GM12878 (cell line): ENCODE data around the gene GRK2. TPM values are rescaled to one million over a fixed set of nuclear protein-coding genes. Genes with fewer than 3 reads are reported as not detected.

ENCODE experiments used
- ATAC-seq: fragments of 200-7000 bp; cut with Tn5 transposase; 3 replicates; pipeline ENCODE4 v1.9.1; 2020; ENCODE audit warnings: mild to moderate bottlenecking, moderate library complexity
- BruUV-seq: library from RNA; stranded (reverse); fragments of 400-500 nt; replicated peaks from 2 replicates; lab custom pipeline; 2021; lab: Mats Ljungman, UMichigan
- CTCF ChIA-PET: fragments of 300-600 bp; sonication (Branson Sonifier 250); formaldehyde crosslinking; extraction: SDS; loops from one replicate; lab custom pipeline; 2021; ENCODE audit warnings: inconsistent platforms; lab: Yijun Ruan, JAX
- POLR2A ChIA-PET: fragments of 350-600 bp; formaldehyde crosslinking; extraction: SDS; loops from one replicate; lab custom pipeline; 2021; ENCODE audit warnings: inconsistent platforms; lab: Charles Lee
- RAD21 ChIA-PET: fragments of 300-600 bp; sonication (Branson Sonifier 250); formaldehyde crosslinking; loops from one replicate; lab custom pipeline; 2023; ENCODE audit warnings: antibody characterized with exemption; ENCODE audit not compliant: unreplicated experiment; lab: Charles Lee
- SMC1A ChIA-PET: fragments of 300-600 bp; sonication (Branson Sonifier 250); formaldehyde crosslinking; loops from one replicate; lab custom pipeline; 2023; ENCODE audit not compliant: unreplicated experiment, uncharacterized antibody; lab: Charles Lee
- DNase-seq: peaks from one replicate; pipeline ENCODE4 v3.0.0-alpha.2; 2011; ENCODE audit warnings: low read depth, low spot score
- FAIRE-seq: peaks from 3 replicates; lab custom pipeline; 2011; peaks lifted over from hg19 to GRCh38; lab: Jason Lieb, UNC
- H2AFZ ChIP-seq: 2 replicates; pipeline ENCODE4 v1.6.0; 2011; ENCODE audit warnings: low read depth, low read length, control low read depth; ENCODE audit not compliant: control insufficient read depth
- H3K27ac ChIP-seq: 2 replicates; pipeline ENCODE4 v1.5.1; 2011; ENCODE audit warnings: control low read depth; ENCODE audit not compliant: control insufficient read depth, insufficient read depth
- H3K27me3 ChIP-seq, 2 experiments: replicated peaks in 1 of 2; 2 replicates each; pipeline versions ENCODE4 v1.6.0 to v1.6.1; 2011; ENCODE audit warnings: low read length in 1 of 2; ENCODE audit not compliant: control insufficient read depth in 2 of 2, insufficient read depth in 2 of 2
- H3K36me3 ChIP-seq, 2 experiments: 2 replicates each; pipeline ENCODE4 v1.5.1; 2011; ENCODE audit warnings: low read length in 1 of 2; ENCODE audit not compliant: control insufficient read depth in 2 of 2, insufficient read depth in 2 of 2
- H3K4me1 ChIP-seq: 2 replicates; pipeline ENCODE4 v1.6.1; 2011; ENCODE audit warnings: mild to moderate bottlenecking, low read length, moderate library complexity, mixed read lengths; ENCODE audit not compliant: control insufficient read depth, insufficient read depth
- H3K4me2 ChIP-seq: 2 replicates; pipeline ENCODE4 v1.6.0; 2011; ENCODE audit warnings: control low read depth; ENCODE audit not compliant: control insufficient read depth, insufficient read depth
- H3K4me3 ChIP-seq: fragments of 200-600 bp; sonication (generic); 2 replicates; pipeline ENCODE4 v1.5.1; 2016
- H3K79me2 ChIP-seq: 2 replicates; pipeline ENCODE4 v1.6.0; 2011; ENCODE audit warnings: low read length; ENCODE audit not compliant: control insufficient read depth, insufficient read depth
- H3K9ac ChIP-seq: 2 replicates; pipeline ENCODE4 v1.8.0; 2011; ENCODE audit warnings: low read length, control low read depth, mixed read lengths; ENCODE audit not compliant: control insufficient read depth, insufficient read depth
- H3K9me3 ChIP-seq: replicated peaks from 3 replicates; pipeline ENCODE4 v1.5.1; 2011; ENCODE audit warnings: mild to moderate bottlenecking, low read length; ENCODE audit not compliant: control insufficient read depth, insufficient read depth
- H4K20me1 ChIP-seq: 2 replicates; pipeline ENCODE4 v1.6.0; 2011; ENCODE audit not compliant: control insufficient read depth, insufficient read depth
- CHD1 ChIP-seq: IDR thresholded peaks from 2 replicates; pipeline ENCODE4 v1.6.1; 2012; ENCODE audit warnings: low read depth, low read length, improper control_type of control experiment
- HDAC2 ChIP-seq: fragments of 200-600 bp; sonication (generic); IDR thresholded peaks from 2 replicates; pipeline ENCODE4 v1.6.1; 2017
- HDAC6 ChIP-seq: fragments of 200-600 bp; sonication (generic); IDR thresholded peaks from one replicate; pipeline ENCODE4 v1.8.0; 2017; ENCODE audit warnings: antibody characterized with exemption; ENCODE audit not compliant: unreplicated experiment
- NR2C2 ChIP-seq: IDR thresholded peaks from 2 replicates; pipeline ENCODE4 v1.6.1; 2011; ENCODE audit warnings: borderline replicate concordance, low read depth; ENCODE audit not compliant: control insufficient read depth, insufficient read length
- RCOR1 ChIP-seq: conservative IDR thresholded peaks from 2 replicates; pipeline ENCODE4 v1.6.1; 2012; ENCODE audit warnings: low read depth, low read length, improper control_type of control experiment
- RELA ChIP-seq: fragments of 450-650 bp; IDR thresholded peaks from 2 replicates; pipeline ENCODE4 v1.8.0; 2014; ENCODE audit warnings: borderline replicate concordance; ENCODE audit not compliant: partially characterized antibody
- SMAD5 ChIP-seq: IDR thresholded peaks from 2 replicates; pipeline ENCODE4 v1.6.1; 2016; ENCODE audit warnings: antibody characterized with exemption, low read depth
- SP1 ChIP-seq: IDR thresholded peaks from one replicate; pipeline ENCODE4 v1.6.1; 2011; ENCODE audit warnings: low read depth, low read length
- ZNF592 ChIP-seq: fragments of 450-650 bp; IDR thresholded peaks from 2 replicates; pipeline ENCODE4 v1.6.1; 2017; ENCODE audit warnings: mild to moderate bottlenecking, moderate library complexity
- WGBS: methylation state at CpG from one replicate; pipeline ENCODE4 v1.1.6; 2016; ENCODE audit warnings: low lambda C conversion rate; ENCODE audit not compliant: insufficient replicate concordance, insufficient coverage; ENCODE audit errors: missing lambda C conversion rate; 5-methylcytosine and 5-hydroxymethylcytosine counted together
- in situ Hi-C: fragments of 300-500 bp; cut with MboI; formaldehyde crosslinking; loops from 9 replicates; pipeline ENCODE4 v1.14.3; 2018; ENCODE audit warnings: mixed read lengths
- intact Hi-C: fragments of 100-400 bp; cut with micrococcal nuclease; formaldehyde crosslinking; loops from one replicate; pipeline ENCODE4 v1.14.2; 2022; ENCODE audit not compliant: unreplicated experiment
- polyA plus RNA-seq, 11 experiments: library from polyadenylated mRNA; depleted of rRNA in 4 of 11; unstranded in 6 of 11; stranded (reverse) in 5 of 11; fragments of >200 nt; fragmentation: Nextera tagmentation in 4 of 11; fragmentation: Illumina TruSeq in 1 of 11; extraction: Ambion mirVana in 4 of 11; extraction: Trizol in 1 of 11; gene quantifications; 1 replicate in 1 of 11; 2 replicates in 10 of 11; pipeline versions ENCODE4 v1.2.1 to v1.2.3, GENCODE V29; 2011 to 2016; ENCODE audit warnings: inconsistent platforms in 2 of 11, missing spikeins in 2 of 11, low read depth in 1 of 11
- total RNA-seq, 4 experiments: library from RNA; depleted of rRNA in 3 of 4; stranded (reverse); fragments of >200 nt in 3 of 4; fragmentation: Illumina TruSeq in 1 of 4; extraction: Trizol in 1 of 4; gene quantifications; 2 replicates each; pipeline versions ENCODE4 v1.2.1 to v1.2.3, GENCODE V29; 2013 to 2021

Gene GRK2
- total and polyA plus RNA-seq, 10 of the 15 experiments (the other 5 are each of a cell fraction or from before 2014, with no cell fraction given) = 1.0 to 160 (median 66.1) TPM

GRCh38 chr11:67245046-67245445, 21.2 kb upstream of the GRK2 start:
- in situ Hi-C loops = no loop called here
- no peak for FAIRE-seq
- Histone ChIP-seq H3K4me3 (no peak overlapping the region), H3K27ac (no peak overlapping the region), H4K20me1 (peaks cover 6% of the 10 kb centered on the region; the same call in 1 of the 2 replicates), H3K4me2 (no peak overlapping the region), H3K4me1 (peaks cover 11% of the 10 kb centered on the region), H2AFZ (no peak overlapping the region), H3K79me2 (peaks cover 51% of the 10 kb centered on the region), H3K36me3 (peaks cover 27 to 56% of the 10 kb centered on the region in 2 experiments), H3K9me3 (no peaks in the 10 kb centered on the region), H3K27me3 (no peaks in the 10 kb centered on the region), H3K9ac (no peak overlapping the region)
- ChIA-PET SMC1A (interaction anchor here (0.8 to 1.5 kb wide), 2 partner anchors 17 to 73 kb away, joined by 3 read pairs; no protein-coding TSS in a partner anchor), CTCF (interaction anchor here (2.1 kb wide), 1 partner anchor 101 kb away, joined by 6 read pairs; no protein-coding TSS in a partner anchor), POLR2A (no interaction called here), RAD21 (no interaction called here)
- no peak for DNase-seq
- intact Hi-C loops = loop anchor here (10.0 kb wide), 1 partner anchor 160 kb away; no protein-coding TSS in a partner anchor
- 100% methylated on average over 11 of the region's 11 CpGs for WGBS
- no TSS peak for BruUV-seq
- TF ChIP-seq CHD1 (no peak), HDAC6 (no peak), NR2C2 (no peak), ZNF592 (no peak), RCOR1 (no peak), RELA (no peak), SP1 (no peak), SMAD5 (no peak), HDAC2 (no peak)
- ATAC-seq = no peak
